ENCODE results near the gene DCP1A. TPM values are rescaled to one million over a fixed set of nuclear protein-coding genes. Genes with fewer than 3 reads are reported as not detected.

The DCP1A gene
- total RNA-seq (2022; extraction: Qiagen RNA extraction), result 5.7 to 7.7 TPM (median 6.9 TPM) in 5 replicates

GRCh38 chr3:53347261-53348064 is at the start of gene DCP1A:
DCP1A (minus strand) TSS chr3:53347543; CDS start chr3:53347517, 26 bp downstream.

GRCh38 chr3:53255775-53256703 is 91.3 kb downstream of the DCP1A start, which contains the start of gene TKT:
TKT (minus strand) TSS chr3:53256022; CDS start chr3:53255942, 80 bp downstream.

Other genes starting within 250 kb of the DCP1A start
- gene RFT1, start 217.1 kb downstream of the DCP1A start, total RNA-seq (2022; extraction: Qiagen RNA extraction), result 19.7 to 27.9 TPM (median 27.0 TPM) in 5 replicates
- 36.4 to 48.1 TPM (median 44.1 TPM) in 5 replicates for gene PRKCD, start 186.3 kb downstream of the DCP1A start, total RNA-seq (2022; extraction: Qiagen RNA extraction)
- 1,609 to 2,106 TPM (median 2,016 TPM) in 5 replicates for gene TKT, start 91.5 kb downstream of the DCP1A start, total RNA-seq (2022; extraction: Qiagen RNA extraction)
- gene CACNA1D, start 147.1 kb upstream of the DCP1A start, total RNA-seq (2022; extraction: Qiagen RNA extraction), result 0.36 to 1.4 TPM (median 0.57 TPM) in 5 replicates

Measured in A549 treated with Mapracorat at 1 μM for 4 hours (cell line).